ENCODE measurements around the gene CLCN3. TPM values are rescaled to one million over a fixed set of nuclear protein-coding genes. Genes with fewer than 3 reads are reported as not detected.

The CLCN3 gene
- total RNA-seq, 1 donor from 2014 or later = 57.4 TPM

- H3K4me3 Mint-ChIP-seq = no peak overlapping the region
- H3K36me3 Mint-ChIP-seq = peaks cover 26% of the 10 kb centered on the region
- H3K9me3 Mint-ChIP-seq = no peaks in the 10 kb centered on the region
- H3K27ac Mint-ChIP-seq = peak overlapping the region; percentile 63
- no peaks in the 10 kb centered on the region for H3K27me3 Mint-ChIP-seq (ENCODE audit: low read depth)
- peaks cover 25% of the 10 kb centered on the region for H3K4me1 Mint-ChIP-seq
- TF ChIP-seq CTCF (IDR thresholded peaks at IDR 0.05; ENCODE audit: unreplicated experiment) = no peak
- no peak for DNase-seq (ENCODE audit: low spot score in 2 of 2, unreplicated experiment in 2 of 2)
Observed at GRCh38 chr4:169634975-169635374, 14.6 kb downstream of the CLCN3 start.

GRCh38 chr4:169640261-169640870 lies 20.0 kb downstream of the CLCN3 start:
- Mint-ChIP-seq H3K4me1 (peaks cover 12% of the 10 kb centered on the region), H3K27ac (peak overlapping the region; percentile 40), H3K4me3 (no peak overlapping the region), H3K9me3 (no peaks in the 10 kb centered on the region), H3K27me3 (ENCODE audit: low read depth) (no peaks in the 10 kb centered on the region), H3K36me3 (peaks cover 32% of the 10 kb centered on the region)
- no peak for TF ChIP-seq CTCF (IDR thresholded peaks at IDR 0.05; ENCODE audit: unreplicated experiment)
- no peak for DNase-seq (ENCODE audit: low spot score in 2 of 2, unreplicated experiment in 2 of 2)

- no peak for TF ChIP-seq CTCF (IDR thresholded peaks at IDR 0.05; ENCODE audit: unreplicated experiment)
- no peak for DNase-seq (ENCODE audit: low spot score in 2 of 2, unreplicated experiment in 2 of 2)
- H3K9me3 Mint-ChIP-seq = no peaks in the 10 kb centered on the region
- peaks cover 6% of the 10 kb centered on the region for H3K4me1 Mint-ChIP-seq
- H3K4me3 Mint-ChIP-seq = no peak overlapping the region
- no peak overlapping the region for H3K27ac Mint-ChIP-seq
- H3K27me3 Mint-ChIP-seq (ENCODE audit: low read depth) = no peaks in the 10 kb centered on the region
- peaks cover 14% of the 10 kb centered on the region for H3K36me3 Mint-ChIP-seq
Observed at GRCh38 chr4:169644802-169645201, 24.4 kb downstream of the CLCN3 start.

DNA sequence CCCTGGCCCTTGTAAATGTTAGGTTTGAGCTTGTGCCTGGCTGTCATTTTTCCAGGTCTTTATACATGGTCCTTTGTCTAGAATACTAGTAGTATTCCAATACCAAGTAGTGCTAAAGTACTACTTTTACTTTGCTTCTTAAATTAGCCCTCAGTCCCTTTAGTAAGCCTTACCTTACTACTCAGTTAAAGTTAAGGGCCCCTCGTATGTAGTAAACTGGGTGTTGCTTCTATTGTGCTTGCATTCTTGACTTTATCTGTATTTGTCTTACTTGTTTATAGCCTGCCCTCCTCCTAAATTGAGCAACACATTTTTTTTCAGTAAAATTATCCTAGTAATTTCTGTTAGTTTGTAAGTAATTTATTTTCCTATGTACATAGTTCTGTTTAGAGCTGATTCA lies 25.2 kb downstream of the CLCN3 start:
- Mint-ChIP-seq H3K4me3 (no peak overlapping the region), H3K9me3 (no peaks in the 10 kb centered on the region), H3K27ac (no peak overlapping the region), H3K27me3 (ENCODE audit: low read depth) (no peaks in the 10 kb centered on the region), H3K36me3 (peaks cover 14% of the 10 kb centered on the region), H3K4me1 (no peaks in the 10 kb centered on the region)
- no peak for DNase-seq (ENCODE audit: low spot score in 2 of 2, unreplicated experiment in 2 of 2)
- no peak for TF ChIP-seq CTCF (IDR thresholded peaks at IDR 0.05; ENCODE audit: unreplicated experiment)

- Mint-ChIP-seq H3K4me3 (no peak overlapping the region), H3K27ac (no peak overlapping the region), H3K27me3 (ENCODE audit: low read depth) (no peaks in the 10 kb centered on the region), H3K9me3 (peaks cover 4% of the 10 kb centered on the region), H3K4me1 (no peaks in the 10 kb centered on the region), H3K36me3 (peaks cover 11% of the 10 kb centered on the region)
- DNase-seq (ENCODE audit: low spot score in 2 of 2, unreplicated experiment in 2 of 2) = no peak
- TF ChIP-seq CTCF (IDR thresholded peaks at IDR 0.05; ENCODE audit: unreplicated experiment) = no peak
Observed at GRCh38 chr4:169649545-169650226, 29.3 kb downstream of the CLCN3 start.
